SKM-1 treated with dmso at 0.1 percent for 144 hours (cell line): ENCODE data around the gene IARS2.
"Not testable (repeated sequence)": the region's sequence is repeated elsewhere in the genome, so short reads cannot be mapped to it uniquely, and the experiment has no call there.

Experiments used
- DNase-seq: peaks from one replicate; lab custom pipeline; 2025; ENCODE audit not compliant: unreplicated experiment; lab: John Stamatoyannopoulos, UW

Gene IARS2

GRCh38 chr1:220094016-220094911 is at the start of gene IARS2:
Gene IARS2 (plus strand): TSS chr1:220094132. CDS start chr1:220094217, 85 bp downstream.
- peak; percentile 89 for DNase-seq

DNA sequence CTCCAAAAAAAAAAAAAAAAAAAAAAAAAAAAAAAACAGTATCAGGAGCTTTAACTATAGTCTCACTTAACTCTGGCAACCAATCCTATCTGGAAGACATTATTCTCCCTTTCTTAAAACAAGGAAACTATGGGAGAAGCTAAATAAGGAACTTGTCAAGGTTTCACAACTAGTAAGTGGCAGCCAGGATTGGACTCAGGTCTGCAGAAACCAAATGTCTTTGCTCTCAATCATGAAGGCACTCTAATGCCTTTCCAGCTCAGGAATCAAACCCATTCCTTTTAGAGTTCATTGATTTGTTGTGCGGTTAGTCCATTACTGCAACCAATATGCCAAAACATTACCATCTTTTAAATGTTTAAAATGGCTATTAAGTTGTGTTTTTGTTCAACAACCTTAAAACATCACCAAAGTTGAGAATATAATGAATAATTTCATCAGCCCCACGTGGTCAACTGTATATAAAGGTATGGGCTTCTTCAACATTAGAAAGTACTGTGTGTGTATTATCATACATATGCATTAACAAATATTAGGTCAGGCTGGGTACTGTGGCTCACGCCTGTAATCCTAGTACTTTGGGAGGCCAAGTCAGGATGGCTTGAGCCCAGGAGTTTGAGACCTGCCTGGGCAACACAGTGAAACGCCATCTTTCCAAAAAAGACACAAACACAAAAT is 49.1 kb upstream of the IARS2 start:
- peak; percentile 43 for DNase-seq

- no peak for DNase-seq
Observed at GRCh38 chr1:220045356-220046051, 48.4 kb upstream of the IARS2 start.

GRCh38 chr1:220046052-220046930 is 47.6 kb upstream of the IARS2 start, which contains the start of gene EPRS1:
Gene EPRS1 (minus strand): TSS chr1:220046505. CDS start chr1:220046388, 117 bp downstream.
- DNase-seq: peak; percentile 99

- DNase-seq: no peak
Observed at GRCh38 chr1:220056374-220056773, 37.6 kb upstream of the IARS2 start.

- DNase-seq: no peak
Observed at GRCh38 chr1:220060876-220061275, 33.1 kb upstream of the IARS2 start.

DNA sequence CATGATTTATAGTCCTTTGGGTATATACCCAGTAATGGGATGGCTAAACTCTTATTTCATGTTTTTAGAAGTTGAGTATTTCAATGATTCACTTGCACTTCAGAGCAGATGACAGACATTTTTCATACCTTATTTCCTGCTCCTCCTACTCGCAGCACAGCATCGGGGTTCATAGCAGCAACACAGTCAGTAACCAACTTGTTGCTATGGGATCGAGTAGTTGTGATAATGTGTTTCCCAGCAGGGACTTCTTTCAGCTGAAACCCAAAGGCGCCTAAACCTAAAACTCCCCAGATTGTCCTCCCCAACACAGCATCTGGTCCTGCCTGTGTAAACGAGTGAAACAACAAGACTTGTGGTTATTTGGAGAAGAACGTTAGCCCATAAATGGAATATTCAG is 31.3 kb upstream of the IARS2 start:
- DNase-seq: no peak

DNA sequence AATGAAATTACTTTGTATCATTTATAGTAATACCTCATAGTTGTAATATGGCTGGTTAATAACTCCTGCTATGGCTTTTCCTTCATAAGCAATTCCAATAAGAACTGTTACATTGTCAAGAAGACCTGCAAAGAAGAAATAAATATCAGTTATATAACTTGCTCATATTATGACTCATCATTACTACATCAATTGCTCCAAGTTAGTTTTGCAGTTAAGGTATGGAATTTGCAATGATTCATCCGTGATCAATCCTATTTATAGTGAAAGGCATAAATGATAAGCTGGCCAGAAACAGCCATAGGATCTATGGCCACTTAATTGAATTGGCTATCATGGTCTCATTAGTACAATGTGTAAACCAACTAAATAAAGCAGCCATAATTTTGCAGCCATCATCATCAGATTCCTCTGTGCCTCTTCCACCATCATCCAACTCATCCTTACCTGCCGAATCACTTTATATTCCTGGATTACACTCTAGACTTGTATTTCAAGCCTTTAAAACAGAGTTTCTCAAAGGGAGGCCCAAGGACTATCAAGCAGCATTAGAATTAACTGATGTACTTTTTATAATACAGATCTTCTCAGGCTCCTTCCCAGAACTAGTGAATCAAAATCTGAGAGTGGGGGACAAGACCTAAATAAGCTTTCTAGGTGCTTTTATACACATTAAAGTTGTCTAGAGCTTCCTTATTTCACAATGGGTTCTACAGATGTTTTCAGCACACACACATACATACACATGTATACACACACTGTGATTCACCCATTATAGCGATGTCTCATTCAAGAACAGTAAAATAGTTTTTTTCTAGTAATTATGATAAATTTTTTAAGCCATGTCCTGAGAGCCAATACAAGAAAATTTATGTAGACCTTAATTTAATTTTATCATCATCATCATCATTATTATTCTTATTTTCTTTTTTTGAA is 26.4 kb upstream of the IARS2 start:
- DNase-seq: no peak

- no peak for DNase-seq
Observed at GRCh38 chr1:220076861-220077762, 16.8 kb upstream of the IARS2 start.

GRCh38 chr1:220077887-220078286 is 16.0 kb upstream of the IARS2 start:
- DNase-seq: no peak

DNA sequence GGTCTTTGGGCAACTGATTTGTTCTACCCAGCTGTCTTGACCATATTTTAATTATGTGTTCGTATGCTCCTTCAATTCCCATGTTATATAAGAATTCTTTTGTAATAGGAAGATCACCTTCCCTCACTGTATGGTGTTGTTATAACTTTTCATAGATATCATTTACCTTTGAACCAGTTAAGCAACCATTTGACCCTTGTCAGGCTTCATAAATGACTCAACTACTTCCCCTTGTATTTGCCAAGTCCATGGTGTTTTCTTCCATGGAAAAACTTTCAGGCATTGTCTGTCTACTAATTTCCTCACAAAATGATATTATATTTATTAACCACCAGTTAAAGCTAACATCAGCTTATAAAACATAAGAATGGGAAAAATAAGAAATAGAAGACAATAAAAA is 9.5 kb upstream of the IARS2 start:
- DNase-seq: no peak

DNA sequence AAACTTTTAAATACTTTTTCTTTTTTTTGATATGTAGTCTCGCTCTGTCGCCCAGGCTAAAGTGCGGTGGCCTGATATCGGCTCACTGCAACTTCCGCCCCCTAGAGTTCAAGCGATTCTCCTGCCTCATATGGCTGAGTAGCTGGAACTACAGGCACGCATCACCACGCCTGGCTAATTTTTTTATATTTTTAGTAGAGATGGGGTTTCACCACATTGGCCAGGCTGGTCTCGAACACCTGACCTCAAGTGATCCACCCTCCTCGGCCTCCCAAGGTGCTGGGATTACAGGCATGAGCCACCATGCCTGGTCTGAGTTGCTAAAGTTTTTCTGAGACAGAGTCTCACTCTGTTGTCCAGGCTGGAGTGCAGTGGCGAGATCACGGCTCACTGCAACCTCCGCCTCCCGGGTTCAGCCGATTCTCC is 7.7 kb upstream of the IARS2 start:
- DNase-seq: not testable (repeated sequence)

DNA sequence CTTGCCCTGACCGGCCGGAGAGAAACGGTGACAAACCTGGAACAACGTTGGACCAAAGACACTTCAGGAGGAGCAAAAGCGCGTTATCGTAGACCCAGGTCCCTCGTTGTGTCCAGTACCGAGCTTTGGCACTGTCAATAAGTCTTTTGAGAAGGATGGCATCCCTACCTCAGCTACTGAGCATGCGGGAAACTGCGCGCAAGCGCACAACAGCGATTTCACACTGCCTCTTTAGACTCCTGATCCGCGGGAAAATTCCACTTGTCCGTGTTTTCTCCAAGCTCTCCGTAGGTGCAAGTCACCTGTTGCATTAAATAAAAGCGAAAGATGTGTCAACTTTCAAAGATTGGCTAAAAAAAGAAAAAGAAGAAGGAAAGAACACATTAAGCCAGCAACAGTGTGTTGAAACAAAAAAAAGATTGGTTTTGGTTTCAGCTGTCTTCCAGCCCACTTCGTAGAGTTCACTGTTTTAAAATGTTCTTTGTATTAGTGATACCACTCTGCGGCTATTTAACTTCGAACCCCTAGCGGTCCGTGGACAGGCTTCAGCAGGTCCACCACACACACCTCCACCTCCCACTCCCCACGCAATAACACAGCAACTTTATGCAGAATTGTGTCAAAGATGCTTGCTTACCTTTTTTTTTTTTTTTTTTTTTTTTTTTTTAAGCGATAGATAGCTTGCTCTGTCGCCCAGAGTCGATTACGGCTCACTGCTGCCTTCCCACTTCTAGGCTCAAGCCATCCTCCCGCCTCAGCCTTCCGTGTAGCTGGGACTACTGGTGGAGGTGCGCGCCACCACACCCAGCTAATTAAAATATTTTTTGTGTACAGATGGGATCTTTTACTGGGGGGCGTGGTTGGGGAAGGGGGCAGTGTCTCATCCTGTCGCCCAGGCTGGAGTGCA is 4.0 kb upstream of the IARS2 start, which contains the start of gene BPNT1:
Gene BPNT1 (minus strand): TSS at position 139 of the 907 bp plus-strand sequence. CDS start 9,942 bp downstream, outside the sequence.
- peak; percentile 98 for DNase-seq

- no peak for DNase-seq
Observed at GRCh38 chr1:220092694-220093093, 1.2 kb upstream of the IARS2 start.

DNA sequence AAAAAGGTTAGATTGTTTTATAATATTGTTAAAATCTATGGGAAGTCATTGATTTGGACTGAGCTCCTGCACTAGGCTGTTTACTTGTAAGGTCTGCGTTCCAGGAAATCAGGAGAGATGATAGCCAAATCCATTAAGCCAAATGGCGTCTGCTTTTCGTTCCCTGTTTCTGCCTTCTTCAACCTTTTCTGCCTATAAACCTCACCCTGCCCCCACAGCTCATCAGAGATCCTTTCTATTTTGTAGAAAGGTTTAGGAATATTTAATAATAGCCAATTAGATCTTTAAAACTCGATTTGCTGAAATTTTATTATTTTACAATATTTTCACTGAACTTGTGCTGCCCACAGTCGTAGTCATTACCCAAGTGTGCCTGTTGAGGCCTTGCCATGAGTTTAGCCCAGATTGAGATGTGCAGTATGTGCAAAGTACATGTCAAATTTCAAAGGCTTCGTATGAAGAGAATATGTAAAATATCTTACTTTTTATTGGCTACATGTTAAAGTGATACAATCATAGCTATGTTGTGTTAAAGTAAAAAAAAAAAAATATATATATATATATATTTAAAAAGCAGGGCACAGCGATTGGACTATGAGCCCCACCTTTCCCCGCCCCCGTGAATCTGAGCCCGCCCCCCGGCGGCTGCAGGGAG is 444 bp upstream of the IARS2 start:
- DNase-seq: no peak

GRCh38 chr1:220099826-220100225 is 5.9 kb downstream of the IARS2 start:
- DNase-seq: no peak

DNA sequence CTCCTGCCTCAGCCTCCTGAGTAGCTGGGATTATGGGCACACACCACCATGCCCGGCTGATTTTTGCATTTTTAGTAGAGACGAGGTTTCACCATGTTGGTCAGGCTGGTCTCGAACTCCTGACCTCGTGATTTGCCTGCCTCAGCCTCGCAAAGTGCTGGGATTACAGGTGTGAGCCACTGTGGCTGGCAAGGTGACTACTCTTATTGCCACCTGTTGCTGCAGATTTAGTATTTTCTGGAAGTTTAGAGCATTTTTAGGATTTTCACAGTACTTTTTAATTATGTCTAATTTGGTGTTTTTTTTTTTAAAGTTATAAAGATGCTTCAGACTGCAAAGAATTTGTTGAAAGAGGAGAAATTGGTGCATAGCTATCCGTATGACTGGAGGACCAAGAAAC is 16.5 kb downstream of the IARS2 start:
- not testable (repeated sequence) for DNase-seq
